NCI-H2171 (cell line): Measurements from ENCODE around the gene TNFRSF25.
"Not testable (repeated sequence)": the region's sequence is repeated elsewhere in the genome, so short reads cannot be mapped to it uniquely, and the experiment has no call there.

Experiments used
- DNase-seq: peaks from one replicate; lab custom pipeline; 2025; lab: John Stamatoyannopoulos, UW

TNFRSF25 gene

DNA sequence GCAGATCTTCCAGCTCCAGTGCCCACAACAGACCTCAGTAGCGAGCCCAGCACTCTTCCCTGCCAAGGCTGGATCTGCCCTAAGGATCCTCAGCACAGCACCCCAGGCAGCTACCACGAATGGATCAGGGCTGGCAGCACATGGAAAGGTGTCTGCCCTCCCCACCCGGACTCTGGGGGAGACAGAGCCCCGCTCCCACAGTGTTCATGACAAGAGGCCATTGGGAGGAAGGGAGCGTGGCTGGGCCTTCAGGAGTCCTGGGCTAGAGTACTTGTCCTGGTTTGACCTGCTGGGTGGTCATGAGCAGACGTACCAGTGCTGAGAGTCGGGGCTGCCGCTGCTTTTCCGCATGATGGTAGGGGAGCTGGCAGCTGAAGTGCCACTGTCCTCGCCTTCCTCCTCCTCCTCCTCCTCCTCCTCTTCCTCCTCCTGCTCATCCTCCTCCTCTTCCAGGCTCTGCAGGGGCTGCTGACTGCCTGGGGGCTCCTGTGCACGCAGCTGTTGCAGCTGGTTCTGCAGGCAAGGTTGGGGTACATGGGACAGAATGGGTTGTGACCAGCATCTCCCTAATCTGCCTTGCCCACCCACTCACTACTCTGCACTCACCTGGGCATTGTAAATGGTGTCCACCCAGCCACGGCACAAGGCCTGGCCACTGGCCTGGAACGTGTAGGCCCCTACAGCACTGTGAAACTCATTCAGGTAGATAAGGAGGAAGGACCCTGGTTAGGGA, 2.9 kb upstream of the TNFRSF25 start:
- no peak for DNase-seq

DNA sequence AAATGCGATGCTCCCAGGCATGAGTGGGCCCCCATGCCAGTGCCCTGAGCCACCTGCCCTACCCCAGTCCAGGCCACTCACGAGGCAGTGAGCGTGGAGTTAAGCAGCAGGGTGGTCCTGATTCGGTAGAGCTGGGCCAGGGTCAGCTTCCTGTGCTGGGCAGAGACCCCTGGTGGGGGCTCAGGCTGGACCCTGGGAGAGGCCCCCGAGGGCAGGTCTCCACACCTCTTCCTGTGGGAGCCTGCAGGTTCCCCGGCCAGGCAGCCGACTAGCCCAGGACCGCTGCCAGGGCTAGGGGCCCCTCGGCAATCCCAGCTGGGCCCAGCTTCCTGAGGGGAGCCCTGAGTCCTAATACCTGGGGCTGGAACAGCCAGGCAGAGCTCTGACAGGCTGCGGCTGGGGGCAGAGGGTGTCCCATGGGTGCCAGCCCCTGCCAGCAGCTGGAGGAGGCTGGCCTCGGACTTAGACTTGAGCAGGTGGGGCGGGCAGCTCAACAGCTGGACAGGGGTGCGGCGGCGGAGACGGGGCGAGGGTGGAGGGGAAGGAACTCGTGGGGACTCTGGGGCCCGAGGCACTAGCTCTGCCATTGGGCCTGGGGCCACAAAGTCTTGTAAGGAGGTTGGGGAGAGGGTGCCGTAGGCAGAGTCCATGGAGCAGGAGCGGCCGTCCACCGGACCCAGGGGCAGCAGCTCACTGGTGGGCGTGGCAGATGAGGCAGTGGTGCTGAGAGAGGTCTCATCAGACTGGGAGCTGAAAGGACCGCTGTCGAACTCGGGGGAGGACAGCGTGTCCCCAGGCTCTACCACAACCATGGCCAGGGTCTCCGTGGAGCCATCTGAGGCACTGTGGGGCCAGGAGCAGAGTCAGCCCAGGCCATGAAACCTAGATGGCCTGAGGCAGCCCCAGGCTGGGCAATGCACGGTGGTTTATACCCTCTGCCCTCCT, 2.0 kb upstream of the TNFRSF25 start:
- no peak for DNase-seq

DNA sequence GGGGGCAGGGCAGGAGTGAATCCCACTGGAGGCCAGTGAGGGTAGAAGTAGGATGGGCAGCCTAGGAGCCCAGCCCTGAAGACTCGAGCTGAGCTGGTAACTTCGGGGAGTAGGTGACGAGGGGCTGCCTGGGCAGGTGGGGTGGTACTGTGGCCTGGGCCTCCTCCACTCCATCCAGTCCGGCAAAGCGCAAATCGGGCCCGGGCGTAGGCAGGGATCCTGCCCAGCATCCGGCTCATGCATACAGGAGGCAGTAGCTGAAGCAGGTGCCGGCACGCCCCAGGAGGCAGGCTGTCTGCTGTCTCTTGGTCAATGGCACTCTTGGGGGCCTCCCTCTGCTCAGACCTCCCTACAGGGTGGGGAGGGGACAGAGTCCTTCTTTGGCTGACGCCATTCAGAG, 1.3 kb upstream of the TNFRSF25 start:
- no peak for DNase-seq

DNA sequence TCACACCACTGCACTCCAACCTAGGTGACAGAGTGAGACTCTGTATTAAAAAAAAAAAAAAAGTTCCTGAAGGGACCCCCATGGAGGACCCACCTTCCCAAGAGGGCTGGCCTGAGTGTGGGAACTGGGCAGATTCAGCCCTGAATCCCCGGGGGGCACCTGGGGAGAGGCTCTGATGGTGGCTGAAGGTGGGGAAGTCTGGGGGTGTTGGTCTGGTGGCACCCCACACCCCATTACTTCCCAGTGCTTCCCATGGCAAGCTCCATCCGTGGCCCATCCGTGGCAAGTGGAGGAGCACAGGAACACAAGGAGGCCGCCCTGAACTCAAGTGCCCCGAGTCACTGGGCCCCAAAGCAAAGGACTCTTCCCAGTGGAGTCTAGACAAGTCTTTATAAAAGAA, 778 bp upstream of the TNFRSF25 start:
- no peak for DNase-seq

DNA sequence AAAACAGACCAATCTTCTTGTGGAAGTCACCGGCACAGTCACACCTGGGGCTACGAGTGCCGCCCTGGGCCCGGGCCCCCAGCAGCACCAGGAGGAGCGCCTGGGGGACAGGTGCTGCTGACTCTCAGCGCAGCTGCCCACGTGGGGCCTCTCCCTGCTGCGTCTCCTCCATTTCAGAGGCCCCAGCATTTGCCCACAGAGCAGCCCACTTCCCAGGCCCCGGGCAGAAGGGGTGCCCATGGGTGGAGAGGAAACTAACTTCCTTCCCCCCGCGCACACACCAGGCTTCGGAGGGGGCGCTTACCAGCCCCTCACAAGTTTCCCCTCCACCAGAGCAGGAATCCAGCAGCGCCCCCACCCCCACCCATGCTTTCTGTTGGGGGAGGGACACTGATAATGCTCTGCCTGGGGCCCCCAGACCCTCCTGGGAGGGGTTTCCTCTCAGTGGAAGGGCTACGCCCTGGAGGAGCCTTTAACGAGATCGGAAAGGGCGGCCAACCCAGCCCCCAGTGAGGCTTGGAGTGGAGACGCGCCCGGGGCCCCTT, 440 bp downstream of the TNFRSF25 start:
- DNase-seq: no peak

DNA sequence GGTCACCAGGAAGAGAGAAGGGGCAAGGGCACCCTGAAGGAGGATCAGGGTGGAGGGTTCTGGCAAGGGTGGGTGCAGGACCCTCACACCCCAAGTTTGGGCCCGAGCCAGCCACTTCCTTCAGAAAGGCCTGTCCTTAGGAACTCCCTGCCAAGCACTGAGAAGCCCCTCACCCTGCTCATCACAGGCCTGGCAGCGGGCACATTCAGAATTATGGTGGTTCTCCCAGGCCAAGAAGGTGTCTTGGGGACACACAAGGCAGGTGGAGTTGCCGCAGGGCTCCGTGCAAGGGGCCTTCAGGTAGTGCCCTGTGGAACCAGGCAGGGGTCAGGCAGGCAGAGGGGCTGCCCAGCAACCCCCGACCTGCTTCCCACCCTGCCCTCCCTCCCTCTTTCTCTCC, 1.1 kb downstream of the TNFRSF25 start:
- DNase-seq: no peak

DNA sequence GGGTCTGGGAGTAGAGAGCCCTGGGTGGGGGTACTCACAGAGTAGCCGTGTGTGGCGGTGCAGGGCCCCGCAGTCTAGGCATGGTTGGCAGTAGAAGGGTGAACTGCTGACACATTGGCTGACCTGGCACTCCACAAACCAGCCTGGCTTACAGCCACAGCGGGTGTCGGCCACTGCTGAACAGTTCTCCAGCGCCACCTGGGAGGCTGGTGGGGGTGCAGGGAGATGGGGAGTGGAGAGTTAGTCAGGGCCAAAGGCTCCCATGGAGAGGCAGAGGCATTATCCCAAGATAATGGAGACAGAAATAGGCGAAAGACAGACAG, 1.5 kb downstream of the TNFRSF25 start:
- DNase-seq: no peak

DNA sequence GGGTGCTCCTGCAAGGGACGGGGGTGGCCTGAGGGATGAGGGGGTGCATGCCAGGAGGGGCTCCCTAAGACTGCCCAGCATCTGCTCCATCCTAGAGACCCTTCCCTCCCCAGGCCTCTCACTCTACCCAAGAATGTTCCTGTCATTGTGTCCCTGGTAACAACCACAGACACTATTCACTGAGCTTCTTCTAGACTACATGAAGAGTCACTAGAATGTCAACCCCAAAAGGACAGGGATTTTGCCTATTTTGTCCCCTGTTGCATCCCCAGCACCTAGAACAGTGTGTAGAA, 2.9 kb downstream of the TNFRSF25 start:
- DNase-seq: no peak

DNA sequence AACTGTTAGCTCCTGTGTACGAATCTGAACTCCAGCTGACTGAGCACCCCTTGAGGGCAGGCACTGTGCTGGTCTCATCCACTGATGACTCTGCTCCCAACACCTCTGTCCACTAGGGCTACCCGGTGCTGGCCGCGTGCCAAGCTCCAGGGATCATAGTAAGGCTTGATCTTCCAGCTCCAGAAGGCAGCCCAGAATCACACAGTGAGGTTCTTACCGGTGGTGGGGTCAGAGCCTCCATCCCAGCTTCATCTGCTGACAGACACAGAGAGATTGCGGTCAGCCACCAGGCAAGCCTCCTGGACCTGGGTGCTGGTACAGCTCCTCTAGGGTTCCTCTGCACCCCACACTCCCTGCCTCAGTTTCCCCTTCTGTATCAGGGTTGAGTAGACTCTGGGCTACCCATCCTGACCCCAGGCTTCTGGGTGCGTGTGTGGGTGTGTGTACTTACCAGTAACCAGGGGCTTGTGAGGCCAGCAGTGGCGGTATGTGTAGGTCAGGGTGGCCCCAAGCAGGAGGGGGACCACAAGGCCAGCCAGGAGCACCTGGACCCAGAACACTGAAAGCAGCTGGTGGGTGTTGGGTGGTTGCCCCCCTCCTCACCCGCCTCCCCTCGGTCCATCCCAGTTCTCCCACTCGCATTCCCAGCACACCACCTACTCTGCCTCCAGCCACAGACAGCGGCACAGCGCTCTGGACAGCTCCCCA, 3.4 kb downstream of the TNFRSF25 start:
- DNase-seq: no peak

DNA sequence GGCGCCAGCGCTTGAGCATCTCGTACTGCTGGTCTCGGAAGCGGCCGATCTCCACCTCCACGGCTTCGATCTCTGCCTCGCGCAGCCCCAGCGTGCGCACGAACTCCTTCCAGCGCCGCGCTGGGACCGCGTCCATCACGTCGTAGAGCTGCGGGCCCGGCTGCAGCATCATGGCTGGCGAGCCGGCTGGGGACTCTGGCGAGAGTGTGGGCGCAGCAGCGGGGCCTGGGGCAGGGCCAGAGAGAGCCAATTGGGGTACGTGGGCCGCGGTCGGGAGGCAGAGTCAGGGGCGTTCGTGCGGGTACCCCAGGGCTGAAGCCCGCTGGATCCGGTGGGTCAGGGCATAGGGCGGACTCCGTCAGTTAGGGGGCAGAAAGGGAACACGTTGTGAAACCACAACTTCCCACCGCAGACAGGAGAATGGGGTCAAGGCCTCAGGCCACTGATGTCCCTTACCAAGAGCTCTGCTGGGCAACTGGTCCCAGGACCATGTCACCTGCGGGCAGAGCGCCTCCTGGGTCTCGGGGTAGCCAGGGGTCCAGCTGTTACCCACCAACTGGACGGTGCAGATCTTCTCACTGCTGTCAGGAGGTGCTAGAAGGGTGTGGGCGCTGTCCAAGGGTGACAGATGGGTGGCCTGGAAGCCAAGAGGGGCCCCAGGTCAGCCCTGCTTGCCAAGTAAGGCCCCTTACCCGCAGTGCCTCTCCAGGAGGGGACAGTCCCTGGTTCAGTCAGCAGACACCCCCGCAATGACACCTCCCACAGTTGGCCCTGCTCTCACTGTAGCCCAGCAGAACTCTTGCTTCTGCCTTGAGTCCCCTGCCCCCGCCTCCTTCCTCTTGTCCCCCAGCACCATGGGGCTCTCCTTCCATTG, 4.2 kb downstream of the TNFRSF25 start:
- no peak for DNase-seq

DNA sequence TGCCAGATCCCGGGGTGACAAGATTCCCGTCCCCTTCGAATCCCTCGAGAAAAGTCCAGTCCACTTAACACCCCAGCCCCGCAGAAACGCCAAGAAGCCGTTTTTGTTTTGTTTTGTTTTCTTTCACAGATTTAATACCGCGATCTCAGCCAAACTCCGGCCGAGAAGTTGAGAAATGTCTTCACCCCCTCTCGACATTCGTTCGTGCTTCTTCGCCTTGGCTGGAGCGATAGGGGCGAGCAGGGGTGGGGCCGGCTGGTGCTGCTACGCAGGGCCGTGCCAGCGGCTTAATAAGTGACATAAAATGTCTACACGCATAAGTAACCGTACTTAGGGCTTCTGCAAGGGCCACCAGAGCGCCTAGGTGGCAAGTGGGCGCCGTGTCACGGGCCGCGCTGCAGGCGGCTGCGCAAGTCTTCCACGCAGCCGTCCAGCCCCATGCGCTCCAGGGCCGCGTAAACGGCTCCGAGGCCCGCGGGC, 4.9 kb downstream of the TNFRSF25 start:
- no peak for DNase-seq

DNA sequence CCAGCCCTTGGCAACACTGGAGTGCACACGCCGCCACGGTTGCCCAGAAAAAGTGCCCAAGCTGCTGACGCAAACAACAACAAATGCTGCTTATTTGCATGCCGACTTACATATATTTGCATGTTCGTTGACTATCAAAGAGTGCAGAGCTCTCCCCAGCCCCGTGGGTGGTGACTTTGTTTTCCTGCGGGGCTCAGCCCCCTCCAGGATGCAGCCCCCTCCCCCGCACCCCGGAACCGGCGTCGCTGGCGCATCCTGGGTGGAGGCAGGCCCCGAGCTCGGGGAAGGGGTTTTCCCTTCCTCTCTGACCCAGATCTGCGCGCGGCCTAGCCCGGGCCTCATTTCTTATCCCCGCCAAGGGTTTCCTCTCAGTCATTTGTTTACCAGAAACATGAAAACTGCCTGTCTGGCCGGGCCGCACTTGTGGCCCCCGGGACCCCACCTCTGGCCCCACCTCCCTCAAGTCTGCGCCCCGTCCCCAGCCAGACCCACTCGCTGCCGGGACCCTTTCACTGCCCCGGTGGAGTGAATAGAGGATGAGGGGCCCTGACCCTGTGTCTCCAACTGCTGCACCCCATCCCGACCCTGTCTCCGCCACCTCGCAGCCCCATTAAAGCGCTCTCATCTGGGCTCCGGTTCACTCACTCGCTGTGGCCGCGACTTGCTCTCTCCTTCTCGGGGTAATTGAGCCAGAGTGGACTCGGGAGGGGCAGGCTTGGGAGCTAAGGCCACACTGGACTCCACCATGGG, 5.5 kb downstream of the TNFRSF25 start:
- DNase-seq: no peak

DNA sequence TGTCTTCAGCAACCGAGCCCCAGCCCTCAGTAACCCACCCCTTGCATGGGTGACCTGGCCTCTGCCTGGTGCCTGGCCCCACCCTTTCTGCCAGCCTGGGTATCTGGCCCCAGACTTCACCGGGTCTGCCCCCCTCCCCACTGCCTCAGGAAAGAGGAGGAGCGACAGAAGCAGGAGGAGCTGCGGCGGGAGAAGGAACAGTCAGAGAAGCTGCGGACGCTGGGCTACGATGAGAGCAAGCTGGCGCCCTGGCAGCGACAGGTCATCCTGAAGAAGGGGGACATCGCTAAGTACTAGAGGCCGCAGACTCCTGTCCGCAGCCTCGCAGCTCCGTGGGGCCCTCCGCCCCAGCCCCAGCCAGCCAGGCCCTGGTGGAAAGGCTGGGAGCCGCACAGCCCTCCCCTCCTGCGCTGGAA, 6.1 kb downstream of the TNFRSF25 start:
- no peak for DNase-seq

DNA sequence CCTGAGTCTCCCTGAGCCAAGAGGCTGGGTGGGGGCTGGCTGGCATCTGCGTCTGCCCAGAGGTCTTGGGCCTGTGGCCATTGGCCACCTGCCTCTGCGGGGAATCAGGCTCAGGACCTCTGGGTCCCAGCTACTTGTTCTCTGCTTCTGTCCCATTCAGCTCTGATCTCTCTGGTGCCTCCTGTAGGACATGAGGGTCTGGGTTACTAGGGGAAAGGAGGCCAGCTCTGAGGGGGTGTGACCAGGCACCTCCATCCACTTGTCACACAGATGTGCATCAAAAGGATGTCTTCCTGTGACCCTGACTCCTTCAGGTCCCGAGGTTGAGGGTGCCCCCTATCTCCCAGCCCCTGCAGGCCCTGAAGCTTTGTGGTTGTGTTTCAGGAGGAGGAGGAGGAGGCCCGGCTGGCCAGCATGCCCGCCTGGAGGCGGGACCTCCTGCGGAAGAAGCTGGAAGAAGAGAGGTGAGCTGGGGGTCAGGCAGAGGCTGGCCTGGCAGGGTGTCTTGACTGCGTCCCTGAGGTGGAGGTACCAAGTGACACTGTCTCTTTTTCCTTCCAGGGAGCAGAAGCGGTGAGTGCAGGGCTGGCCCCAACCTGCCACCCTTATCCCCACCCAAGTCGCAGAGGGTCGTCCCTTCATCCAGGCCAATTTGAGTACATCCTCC, 9.0 kb downstream of the TNFRSF25 start:
- no peak for DNase-seq

DNA sequence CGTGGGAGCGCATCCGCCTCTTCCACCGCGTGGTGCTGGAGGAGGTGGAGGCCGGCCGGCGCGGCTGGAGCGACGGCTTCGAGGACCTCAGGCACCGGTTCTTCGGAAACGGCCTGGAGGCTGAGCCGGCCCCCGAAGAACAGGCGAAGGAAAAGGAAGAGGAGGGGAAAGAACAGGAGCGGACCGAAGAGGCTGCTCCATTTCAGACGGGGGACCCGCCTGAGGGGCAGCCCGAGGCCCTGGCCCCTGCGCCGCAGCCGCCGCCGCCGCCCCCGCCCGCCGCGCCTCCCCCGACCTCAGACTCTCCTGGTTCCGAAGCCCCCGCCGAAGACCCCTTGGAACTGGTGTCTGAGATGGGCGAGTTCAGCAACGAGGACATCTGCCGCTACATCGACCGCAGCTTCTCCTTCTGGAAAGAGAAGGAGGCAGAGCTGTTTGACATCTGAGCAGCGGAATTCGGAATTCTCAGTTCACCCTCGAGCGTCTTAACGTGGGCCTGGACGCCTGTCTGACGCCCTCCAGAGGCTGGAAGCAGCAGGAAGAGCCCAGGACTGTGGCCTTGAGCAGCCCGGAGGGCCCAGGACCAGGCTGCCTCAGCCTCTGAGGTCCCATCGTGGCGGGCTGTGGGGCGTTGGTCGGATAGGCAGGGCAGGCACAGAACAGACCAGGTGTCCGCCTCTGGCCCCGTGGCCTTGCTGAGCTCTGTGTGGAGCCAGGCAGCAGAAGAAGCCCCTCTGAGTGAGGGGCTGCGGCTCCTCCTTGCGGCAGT, 10.0 kb downstream of the TNFRSF25 start:
- not testable (repeated sequence) for DNase-seq

DNA sequence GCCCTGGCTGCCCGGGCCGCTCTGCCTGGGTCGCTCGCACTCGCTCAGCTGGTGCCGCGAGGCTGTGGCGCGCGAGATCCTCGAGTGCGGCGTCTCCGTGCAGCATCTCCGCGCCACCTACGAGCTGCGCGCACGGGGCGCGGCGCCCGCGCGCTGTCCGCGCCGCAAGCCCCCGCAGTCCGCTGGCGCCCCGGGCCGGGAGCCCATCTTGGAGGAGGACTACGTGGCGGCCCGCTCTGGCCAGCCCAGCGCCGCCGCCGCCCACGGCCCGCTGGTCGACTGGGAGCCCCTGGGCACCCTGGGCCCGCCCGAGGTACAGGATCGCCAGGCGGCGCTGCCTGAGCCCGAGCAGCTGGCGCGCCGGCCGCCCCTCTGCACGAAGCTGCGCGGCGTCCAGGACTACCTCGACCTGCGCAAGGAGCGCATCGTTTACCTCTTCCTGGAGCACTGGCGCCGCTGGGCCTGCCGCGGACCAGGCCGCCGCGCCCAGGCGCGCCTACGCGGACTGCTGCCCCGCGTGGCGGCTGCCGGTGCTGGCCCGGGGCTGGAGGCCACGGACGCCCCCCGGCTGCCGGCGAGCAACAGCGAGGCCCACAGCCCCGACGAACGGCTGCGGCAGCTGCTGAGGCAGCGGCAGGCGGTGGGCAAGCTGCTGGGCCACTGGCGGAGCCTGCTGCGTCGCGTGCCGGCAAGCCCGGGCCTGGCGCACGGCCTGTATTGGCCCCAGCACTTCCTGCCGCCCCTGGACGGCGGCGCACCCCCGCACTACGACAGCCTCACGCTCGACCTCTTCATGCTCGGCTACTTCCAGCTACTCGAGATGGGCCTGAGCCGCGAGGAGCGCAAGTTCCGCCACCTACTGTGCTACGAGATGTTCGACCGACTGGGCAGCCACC, 10.9 kb downstream of the TNFRSF25 start:
- DNase-seq: no peak

DNA sequence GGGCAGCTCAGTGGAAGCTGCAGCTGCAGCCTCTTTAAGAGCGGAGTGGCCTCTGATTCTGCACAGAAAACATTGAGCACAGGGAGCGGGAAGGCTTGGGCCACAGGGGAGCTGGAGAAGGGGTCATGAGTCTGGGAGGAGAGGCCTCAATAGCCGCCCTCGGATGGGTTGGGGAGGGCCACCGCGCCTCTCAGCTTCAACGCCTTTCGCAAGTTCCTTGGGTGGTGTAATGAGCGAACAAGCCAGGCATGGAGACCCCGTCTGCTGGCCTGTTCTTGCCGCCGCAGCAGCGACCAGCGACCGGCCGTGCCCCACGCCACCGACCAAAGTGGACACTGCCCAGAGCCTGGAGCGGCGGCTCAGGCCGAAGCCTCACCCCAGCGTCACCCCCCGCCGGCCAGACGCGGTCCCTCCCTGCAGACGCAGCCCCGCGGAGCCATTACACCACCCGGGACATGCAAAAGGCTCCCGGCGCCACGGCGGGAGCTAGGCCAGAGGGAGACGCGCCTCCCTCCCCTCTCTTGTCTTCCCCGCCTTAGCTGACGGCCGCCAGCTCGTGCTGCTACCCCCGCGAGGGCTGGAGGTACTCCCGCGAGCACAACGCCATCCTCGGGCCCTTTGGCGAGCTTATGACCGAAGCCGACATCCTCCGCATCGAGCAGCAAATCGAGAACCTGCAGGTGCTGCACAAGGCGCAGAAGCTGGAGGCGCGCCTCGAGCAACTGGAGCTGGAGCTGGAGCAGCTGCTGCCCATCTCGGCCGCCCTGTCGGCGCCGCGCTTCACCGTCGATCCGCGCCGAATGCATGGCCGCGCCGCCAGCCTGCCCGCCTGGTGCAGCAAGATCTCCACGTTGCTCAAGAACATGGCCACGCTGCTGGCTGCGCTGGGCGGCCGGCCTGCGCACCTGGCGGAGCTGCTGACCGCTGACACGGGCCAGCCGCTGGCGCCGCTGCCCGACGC, 11.8 kb downstream of the TNFRSF25 start:
- DNase-seq: not testable (repeated sequence)
